Choroid plexus epithelial cell (primary cell): ENCODE data around the gene ATF7IP2.
A peak's percentile ranks its signal among the peaks of the same experiment; 100 is the strongest.
"Not testable (repeated sequence)": the region's sequence is repeated elsewhere in the genome, so short reads cannot be mapped to it uniquely, and the experiment has no call there.

Experiments used
- DNase-seq: peaks from one replicate; pipeline ENCODE4 v3.0.0-alpha.2; 2010; ENCODE audit warnings: low read depth
- H3K4me3 ChIP-seq: 2 replicates; pipeline ENCODE4 v1.5.1; 2011; ENCODE audit warnings: low read depth, mild to moderate bottlenecking, control low read depth, low read length, moderate library complexity
- CTCF ChIP-seq: conservative IDR thresholded peaks from 2 replicates; pipeline ENCODE4 v1.5.1; 2011; ENCODE audit warnings: low read depth, mild to moderate bottlenecking, control low read depth, inconsistent platforms, low read length, moderate library complexity

The ATF7IP2 gene

GRCh38 chr16:10385725-10386516, at the start of gene ATF7IP2:
ATF7IP2 (plus strand) TSS chr16:10386061; CDS start chr16:10430621, 44,560 bp downstream.
- DNase-seq, result peak; percentile 93
- TF ChIP-seq CTCF, result no peak
- H3K4me3 ChIP-seq, result peak within 1 kb of the TSS; percentile 80

GRCh38 chr16:10338426-10338825, 47.4 kb upstream of the ATF7IP2 start:
- DNase-seq, result peak; percentile 41
- no peak for TF ChIP-seq CTCF
- no peak overlapping the region for H3K4me3 ChIP-seq

GRCh38 chr16:10339777-10340732, 45.8 kb upstream of the ATF7IP2 start:
- DNase-seq, result no peak
- TF ChIP-seq CTCF, result no peak
- H3K4me3 ChIP-seq, result no peak overlapping the region

- DNase-seq, result no peak
- no peak overlapping the region for H3K4me3 ChIP-seq
- no peak for TF ChIP-seq CTCF
Measured at GRCh38 chr16:10343124-10343760, 42.6 kb upstream of the ATF7IP2 start.

GRCh38 chr16:10344699-10345098, 41.2 kb upstream of the ATF7IP2 start:
- not testable (repeated sequence) for DNase-seq, H3K4me3 ChIP-seq

GRCh38 chr16:10345629-10346028, 40.2 kb upstream of the ATF7IP2 start:
- no peak for TF ChIP-seq CTCF
- no peak for DNase-seq
- no peak overlapping the region for H3K4me3 ChIP-seq

- no peak overlapping the region for H3K4me3 ChIP-seq
- TF ChIP-seq CTCF, result no peak
- DNase-seq, result no peak
Measured at GRCh38 chr16:10349851-10350250, 36.0 kb upstream of the ATF7IP2 start.
